Measurements from ENCODE around the gene BDKRB2. TPM values are rescaled to one million over a fixed set of nuclear protein-coding genes. Genes with fewer than 3 reads are reported as not detected.
A peak's percentile ranks its signal among the peaks of the same experiment; 100 is the strongest.

The BDKRB2 gene
- 0.14 and 0.87 TPM in 2 replicates for total RNA-seq (2014; rRNA removed; shearing (Covaris generic); ENCODE audit: low replicate concordance)

DNA sequence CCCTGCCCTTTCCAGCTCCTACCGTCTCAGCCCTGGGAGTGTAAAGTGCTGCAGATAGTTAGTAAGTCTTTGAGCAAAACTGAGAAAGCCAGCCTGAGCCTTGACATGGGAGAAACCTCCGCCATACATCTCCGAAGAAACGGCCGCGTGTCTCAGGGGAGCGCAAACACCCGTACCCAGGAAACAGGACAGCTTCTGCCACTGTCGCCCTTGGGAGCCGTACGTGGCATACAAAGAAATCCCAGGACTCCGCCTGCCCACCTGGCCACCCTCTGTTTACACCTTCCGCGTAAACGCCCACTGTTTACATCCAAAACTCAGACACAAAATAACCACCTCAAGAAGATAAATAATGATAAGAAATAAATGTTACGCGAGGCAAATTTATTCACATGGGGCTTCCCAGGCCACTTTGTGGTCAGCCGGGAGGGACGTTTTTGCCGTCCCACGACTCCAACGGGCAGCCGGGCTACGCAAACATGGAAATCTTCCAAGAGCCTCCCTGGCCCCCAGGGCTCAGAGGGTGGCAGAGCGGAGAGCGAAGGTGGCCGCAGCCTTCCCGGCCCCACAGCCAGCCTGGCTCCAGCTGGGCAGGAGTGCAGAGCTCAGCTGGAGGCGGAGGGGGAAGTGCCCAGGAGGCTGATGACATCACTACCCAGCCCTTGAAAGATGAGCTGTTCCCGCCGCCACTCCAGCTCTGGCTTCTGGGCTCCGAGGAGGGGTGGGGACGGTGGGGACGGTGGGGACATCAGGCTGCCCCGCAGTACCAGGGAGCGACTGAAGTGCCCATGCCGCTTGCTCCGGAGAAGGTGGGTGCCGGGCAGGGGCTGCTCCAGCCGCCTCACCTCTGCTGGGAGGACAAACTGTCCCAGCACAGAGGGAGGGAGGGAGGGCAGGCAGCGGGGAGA is at the start of gene BDKRB2:
TSS of gene BDKRB2 (plus strand) at position 689 of the 908 bp plus-strand sequence. CDS start 32,269 bp downstream, outside the sequence.
- DNase-seq (ENCODE audit: low read depth): peak; percentile 80
- in situ Hi-C loops (cut with HindIII; ENCODE audit: low pct_unique_long_range_greater_than_20kb, low sequenced_read_pairs): no loop called here

DNA sequence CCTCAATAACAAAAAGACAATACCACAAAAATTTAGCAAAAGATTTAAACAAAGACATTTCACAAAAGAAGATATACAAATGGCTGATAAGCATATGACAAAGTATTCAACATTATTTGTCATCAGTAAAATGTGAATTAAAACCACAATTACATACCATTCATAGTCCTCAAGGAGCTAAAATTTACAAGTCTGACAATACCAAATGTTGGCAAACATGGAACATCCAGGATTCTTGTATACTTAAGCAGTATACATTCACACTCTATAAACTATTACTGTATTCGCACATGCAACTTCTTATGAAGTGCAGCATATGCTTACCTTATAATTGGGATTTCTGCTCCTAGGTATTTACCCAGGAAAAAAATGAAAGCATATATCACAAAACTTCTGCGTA is 49.7 kb upstream of the BDKRB2 start:
- in situ Hi-C loops (cut with HindIII; ENCODE audit: low pct_unique_long_range_greater_than_20kb, low sequenced_read_pairs): no loop called here
- no peak for DNase-seq (ENCODE audit: low read depth)

DNA sequence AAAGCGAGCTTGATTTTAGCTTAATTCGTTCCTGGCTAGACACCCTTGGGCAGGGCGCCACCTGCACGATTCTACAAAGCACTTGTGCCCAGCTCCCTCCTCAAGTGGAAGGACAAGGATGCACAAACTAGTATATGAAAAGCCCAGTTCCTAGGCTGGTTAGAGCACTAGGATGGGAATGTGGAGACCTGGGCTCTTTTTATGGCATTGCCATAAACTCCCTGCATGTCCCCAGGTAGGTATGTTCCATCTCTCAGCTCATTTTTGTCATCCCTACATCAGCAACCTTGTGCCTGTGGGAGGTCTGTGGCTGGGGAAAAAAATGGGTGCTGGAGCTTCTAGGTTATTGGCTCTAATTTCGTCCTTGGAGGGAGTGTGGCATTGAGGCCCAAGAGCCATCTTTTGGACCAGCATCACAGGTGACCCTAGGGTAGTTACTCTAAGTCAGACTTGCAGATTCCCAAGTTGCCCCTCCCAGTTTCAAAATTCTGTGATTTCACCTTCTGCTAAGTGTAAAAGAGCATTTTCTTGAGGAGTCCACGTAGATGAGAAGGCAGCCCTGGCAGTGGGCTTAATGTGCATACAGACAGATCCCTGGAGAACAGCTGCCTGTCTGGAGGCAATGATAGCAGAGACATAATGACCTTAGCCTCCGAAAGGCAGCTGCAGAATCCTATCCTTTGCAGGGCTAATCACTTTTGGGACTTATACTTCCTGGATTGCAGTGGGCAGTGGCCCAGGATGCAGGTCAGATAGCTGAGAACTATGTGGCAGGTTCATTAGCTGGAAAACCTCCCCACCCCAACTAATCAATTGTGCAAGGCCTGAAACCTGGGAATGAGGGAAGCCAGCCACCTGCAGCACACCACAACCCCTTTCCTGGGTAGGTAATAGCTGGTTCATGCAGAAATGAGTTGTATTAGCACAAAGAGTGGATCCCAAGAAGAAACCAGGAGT is 47.6 kb upstream of the BDKRB2 start:
- in situ Hi-C loops (cut with HindIII; ENCODE audit: low pct_unique_long_range_greater_than_20kb, low sequenced_read_pairs): no loop called here

GRCh38 chr14:96158735-96159134 is 45.9 kb upstream of the BDKRB2 start:
- in situ Hi-C loops (cut with HindIII; ENCODE audit: low pct_unique_long_range_greater_than_20kb, low sequenced_read_pairs): no loop called here
- DNase-seq (ENCODE audit: low read depth): no peak

More for the DNA sequence above, 47.6 kb upstream of the BDKRB2 start:
- no peak for DNase-seq (ENCODE audit: low read depth)

GRCh38 chr14:96160076-96160912 is 44.3 kb upstream of the BDKRB2 start:
- in situ Hi-C loops (cut with HindIII; ENCODE audit: low pct_unique_long_range_greater_than_20kb, low sequenced_read_pairs): no loop called here
- peak; percentile 3 for DNase-seq (ENCODE audit: low read depth)

- DNase-seq (ENCODE audit: low read depth): no peak
- in situ Hi-C loops (cut with HindIII; ENCODE audit: low pct_unique_long_range_greater_than_20kb, low sequenced_read_pairs): no loop called here
These were observed 43.7 kb upstream of the BDKRB2 start for GRCh38 chr14:96160913-96161310.

- in situ Hi-C loops (cut with HindIII; ENCODE audit: low pct_unique_long_range_greater_than_20kb, low sequenced_read_pairs): no loop called here
- no peak for DNase-seq (ENCODE audit: low read depth)
These were observed 43.0 kb upstream of the BDKRB2 start for GRCh38 chr14:96161636-96162035.

- in situ Hi-C loops (cut with HindIII; ENCODE audit: low pct_unique_long_range_greater_than_20kb, low sequenced_read_pairs): no loop called here
- no peak for DNase-seq (ENCODE audit: low read depth)
These were observed 42.4 kb upstream of the BDKRB2 start for GRCh38 chr14:96162265-96162664.

- DNase-seq (ENCODE audit: low read depth): no peak
- in situ Hi-C loops (cut with HindIII; ENCODE audit: low pct_unique_long_range_greater_than_20kb, low sequenced_read_pairs): no loop called here
These were observed 41.9 kb upstream of the BDKRB2 start for GRCh38 chr14:96162741-96163140.

GRCh38 chr14:96164861-96165490 is 39.7 kb upstream of the BDKRB2 start:
- in situ Hi-C loops (cut with HindIII; ENCODE audit: low pct_unique_long_range_greater_than_20kb, low sequenced_read_pairs): no loop called here
- DNase-seq (ENCODE audit: low read depth): no peak

GRCh38 chr14:96165493-96166436 is 38.9 kb upstream of the BDKRB2 start:
- no peak for DNase-seq (ENCODE audit: low read depth)
- in situ Hi-C loops (cut with HindIII; ENCODE audit: low pct_unique_long_range_greater_than_20kb, low sequenced_read_pairs): no loop called here

GRCh38 chr14:96166461-96167223 is 38.0 kb upstream of the BDKRB2 start:
- DNase-seq (ENCODE audit: low read depth): no peak
- in situ Hi-C loops (cut with HindIII; ENCODE audit: low pct_unique_long_range_greater_than_20kb, low sequenced_read_pairs): no loop called here

DNA sequence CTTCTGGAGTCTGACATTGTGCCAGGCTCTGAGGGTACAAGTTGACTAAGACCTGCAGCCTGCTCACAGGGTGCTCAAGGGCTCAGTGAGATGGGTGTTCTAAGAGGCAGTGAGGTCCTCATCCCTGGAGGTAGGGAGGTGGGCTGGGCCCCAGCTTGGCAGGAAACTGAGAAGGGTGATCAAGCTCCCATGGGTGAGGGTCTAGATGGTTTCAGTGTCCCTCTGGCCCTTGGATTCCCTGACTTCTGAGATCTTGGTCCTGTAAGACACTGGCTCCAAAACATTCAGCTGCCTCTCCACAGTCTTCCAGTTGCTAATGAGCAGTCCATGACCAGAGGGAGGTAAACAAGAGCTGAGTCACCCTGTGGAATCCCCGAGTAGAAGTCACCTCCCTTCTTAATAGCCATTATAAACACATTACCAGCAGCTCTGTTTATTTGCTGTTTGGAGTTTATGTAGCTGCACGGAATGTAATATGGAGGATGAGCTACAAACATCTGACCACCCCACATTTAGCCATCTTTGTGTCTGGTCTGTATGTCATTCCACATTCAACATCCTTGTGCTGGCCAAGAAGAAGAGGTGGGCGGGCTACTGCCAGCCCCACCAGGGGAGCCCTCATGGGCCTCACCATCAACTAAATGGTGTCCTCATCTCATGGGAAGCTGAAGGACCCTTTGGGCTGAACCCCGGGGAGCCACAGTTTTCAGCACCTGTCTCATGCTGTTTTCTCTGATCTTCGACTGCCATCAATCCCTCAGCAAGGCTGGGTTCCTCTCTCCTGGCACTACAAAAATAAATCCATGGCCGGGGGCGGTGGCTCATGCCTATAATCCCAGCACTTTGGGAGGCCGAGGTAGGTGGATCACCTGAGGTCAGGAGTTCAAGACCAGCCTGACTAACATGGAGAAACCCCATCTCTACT is 37.2 kb upstream of the BDKRB2 start:
- in situ Hi-C loops (cut with HindIII; ENCODE audit: low pct_unique_long_range_greater_than_20kb, low sequenced_read_pairs): no loop called here
- peak; percentile 69 for DNase-seq (ENCODE audit: low read depth)

DNA sequence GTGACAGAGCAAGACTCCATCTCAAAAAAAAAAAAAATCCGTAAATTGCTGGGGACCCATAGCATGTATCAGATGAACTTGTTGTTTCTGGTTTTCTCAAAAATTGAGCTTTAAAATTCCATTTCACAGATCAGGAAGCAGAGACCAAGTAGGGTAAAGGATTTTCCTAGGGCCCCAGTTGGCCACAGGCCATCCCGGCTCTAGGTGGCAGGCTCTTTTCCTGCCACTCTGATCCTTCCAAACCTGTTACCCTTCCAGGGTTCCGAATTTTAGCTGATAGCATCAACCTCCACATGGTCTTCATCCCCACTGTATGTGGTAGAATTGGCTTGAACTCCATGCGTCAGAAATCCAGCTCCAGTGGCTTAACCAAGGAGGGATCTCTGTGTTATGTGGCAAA is 36.1 kb upstream of the BDKRB2 start:
- no peak for DNase-seq (ENCODE audit: low read depth)
- in situ Hi-C loops (cut with HindIII; ENCODE audit: low pct_unique_long_range_greater_than_20kb, low sequenced_read_pairs): no loop called here

DNA sequence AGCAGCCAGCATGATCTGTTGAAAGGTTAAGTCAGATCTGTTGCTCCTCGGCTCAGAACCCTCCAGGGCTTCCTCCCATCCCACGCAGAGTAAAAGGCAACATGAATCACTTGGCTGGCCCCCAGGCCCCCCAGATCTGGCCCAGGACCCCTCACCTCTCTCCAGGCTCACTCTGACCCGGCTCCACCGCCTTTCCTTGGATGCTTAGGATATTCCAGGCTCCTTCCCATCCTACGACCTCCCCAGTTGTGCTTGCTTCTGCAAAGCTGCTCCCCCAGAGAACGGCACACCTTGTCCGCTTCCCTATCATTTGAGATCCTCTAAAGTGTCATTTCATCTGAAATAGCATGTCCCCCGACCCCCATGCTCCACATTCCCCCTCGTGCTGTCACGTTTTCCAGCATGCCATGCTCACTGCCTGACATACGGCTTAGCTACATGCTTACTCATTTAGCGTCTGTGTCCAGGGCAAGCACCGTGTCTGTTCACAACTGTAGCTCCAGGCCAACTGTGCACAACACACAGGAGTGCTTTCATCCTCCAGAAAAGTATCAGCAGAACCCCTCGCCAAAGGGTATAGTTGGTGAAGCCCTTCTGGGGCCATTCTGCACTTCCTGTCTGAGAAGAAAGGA is 33.6 kb upstream of the BDKRB2 start:
- in situ Hi-C loops (cut with HindIII; ENCODE audit: low pct_unique_long_range_greater_than_20kb, low sequenced_read_pairs): no loop called here
- no peak for DNase-seq (ENCODE audit: low read depth)
